H9 (cell line): ENCODE data around the gene SMIM28. TPM values are rescaled to one million over a fixed set of nuclear protein-coding genes. Genes with fewer than 3 reads are reported as not detected.

Experiments
- DNase-seq: peaks from one replicate; pipeline ENCODE4 v3.0.0-alpha.2; 2017
- H2AFZ ChIP-seq: one replicate; pipeline ENCODE4 v1.6.1; 2013; ENCODE audit warnings: mild to moderate bottlenecking, low read length, control low read depth, moderate library complexity
- H2AK5ac ChIP-seq: 2 replicates; pipeline ENCODE4 v1.6.1; 2013; ENCODE audit warnings: low read length, control low read depth, mixed read lengths; ENCODE audit not compliant: insufficient read length
- H2BK120ac ChIP-seq: one replicate; pipeline ENCODE4 v1.6.1; 2013; ENCODE audit warnings: low read depth, mild to moderate bottlenecking, low read length, control low read depth, inconsistent platforms; ENCODE audit not compliant: poor library complexity, severe bottlenecking
- H2BK12ac ChIP-seq: 2 replicates; pipeline ENCODE4 v1.6.1; 2013; ENCODE audit warnings: low read length, control low read depth, mixed read lengths, low read depth; ENCODE audit not compliant: insufficient read length
- H2BK15ac ChIP-seq: 2 replicates; pipeline ENCODE4 v1.6.1; 2013; ENCODE audit warnings: low read depth, low read length, control low read depth
- H2BK20ac ChIP-seq: one replicate; pipeline ENCODE4 v1.6.1; 2013; ENCODE audit warnings: low read depth, mild to moderate bottlenecking, low read length, control low read depth, inconsistent platforms; ENCODE audit not compliant: poor library complexity, severe bottlenecking
- H2BK5ac ChIP-seq: 2 replicates; pipeline ENCODE4 v1.6.1; 2013; ENCODE audit warnings: low read length, control low read depth, mixed read lengths; ENCODE audit not compliant: insufficient read length
- H3K14ac ChIP-seq: 2 replicates; pipeline ENCODE4 v1.6.1; 2013; ENCODE audit warnings: low read length, control low read depth; ENCODE audit not compliant: insufficient read depth
- H3K18ac ChIP-seq: 2 replicates; pipeline ENCODE4 v1.6.1; 2013; ENCODE audit warnings: low read depth, mild to moderate bottlenecking, mixed read lengths, low read length, control low read depth; ENCODE audit not compliant: insufficient read length
- H3K23ac ChIP-seq: 2 replicates; pipeline ENCODE4 v1.6.1; 2013; ENCODE audit warnings: low read length, control low read depth, mixed read lengths, low read depth; ENCODE audit not compliant: insufficient read length
- H3K23me2 ChIP-seq: 2 replicates; pipeline ENCODE4 v1.6.1; 2013; ENCODE audit warnings: low read depth, mild to moderate bottlenecking, mixed read lengths, low read length, control low read depth; ENCODE audit not compliant: insufficient read length, poor library complexity, severe bottlenecking
- H3K27ac ChIP-seq: 2 replicates; pipeline ENCODE4 v1.5.1; 2013; ENCODE audit warnings: low read length, control low read depth, mixed read lengths, low read depth; ENCODE audit not compliant: insufficient read length
- H3K27me3 ChIP-seq: 2 replicates; pipeline ENCODE4 v1.6.1; 2013; ENCODE audit warnings: low read length, control low read depth, inconsistent platforms; ENCODE audit not compliant: insufficient read depth
- H3K4ac ChIP-seq: 2 replicates; pipeline ENCODE4 v1.6.1; 2013; ENCODE audit warnings: low read depth, mild to moderate bottlenecking, control low read depth, inconsistent platforms, low read length, moderate library complexity
- H3K4me1 ChIP-seq: 2 replicates; pipeline ENCODE4 v1.6.1; 2013; ENCODE audit warnings: low read length, control low read depth, inconsistent platforms; ENCODE audit not compliant: insufficient read depth
- H3K4me2 ChIP-seq: 2 replicates; pipeline ENCODE4 v1.6.1; 2013; ENCODE audit warnings: low read length, control low read depth, mixed read lengths; ENCODE audit not compliant: insufficient read length, insufficient read depth
- H3K56ac ChIP-seq: 2 replicates; pipeline ENCODE4 v1.6.1; 2013; ENCODE audit warnings: low read depth, mild to moderate bottlenecking, mixed read lengths, low read length, control low read depth; ENCODE audit not compliant: insufficient read length
- H3K79me1 ChIP-seq: 2 replicates; pipeline ENCODE4 v1.6.1; 2013; ENCODE audit warnings: low read depth, mild to moderate bottlenecking, moderate library complexity, low read length, control low read depth, inconsistent platforms; ENCODE audit not compliant: insufficient read depth, poor library complexity, severe bottlenecking
- H3K79me2 ChIP-seq: 2 replicates; pipeline ENCODE4 v1.6.1; 2013; ENCODE audit warnings: low read length, control low read depth, inconsistent platforms; ENCODE audit not compliant: insufficient read depth
- H3K9ac ChIP-seq: 2 replicates; pipeline ENCODE4 v1.6.1; 2013; ENCODE audit warnings: low read length, control low read depth, mixed read lengths; ENCODE audit not compliant: insufficient read length; ENCODE audit errors: extremely low read depth
- H3K9me3 ChIP-seq: one replicate; pipeline ENCODE4 v1.6.1; 2013; ENCODE audit warnings: low read depth, low read length, inconsistent platforms; ENCODE audit not compliant: control insufficient read depth
- H3T11ph ChIP-seq: one replicate; pipeline ENCODE4 v1.6.1; 2013; ENCODE audit warnings: mild to moderate bottlenecking, low read length, control low read depth, inconsistent platforms
- H4K20me1 ChIP-seq: one replicate; pipeline ENCODE4 v1.6.1; 2013; ENCODE audit not compliant: control insufficient read depth, insufficient read length, insufficient read depth
- H4K5ac ChIP-seq: 2 replicates; pipeline ENCODE4 v1.6.1; 2013; ENCODE audit warnings: low read depth, mild to moderate bottlenecking, mixed read lengths, low read length, control low read depth; ENCODE audit not compliant: insufficient read length
- H4K8ac ChIP-seq: replicated peaks from 2 replicates; pipeline ENCODE4 v1.6.1; 2013; ENCODE audit warnings: low read length, control low read depth, mixed read lengths, low read depth; ENCODE audit not compliant: insufficient read length
- H4K91ac ChIP-seq: 2 replicates; pipeline ENCODE4 v1.6.1; 2013; ENCODE audit warnings: low read depth, mild to moderate bottlenecking, moderate library complexity, mixed read lengths, low read length, control low read depth; ENCODE audit not compliant: insufficient read length
- H3K27ac Mint-ChIP-seq, 3 experiments: 2 replicates in 2 of 3; 3 replicates in 1 of 3; pipeline ENCODE4 v1.8.0; 2020 to 2021; ENCODE audit warnings: mixed read lengths in 3 of 3, mild to moderate bottlenecking in 1 of 3, moderate library complexity in 1 of 3
- H3K27me3 Mint-ChIP-seq: 2 replicates; pipeline ENCODE4 v1.8.0; 2021; ENCODE audit warnings: low read depth, mild to moderate bottlenecking, moderate library complexity, mixed read lengths
- H3K36me3 Mint-ChIP-seq, 3 experiments: 2 replicates in 2 of 3; 3 replicates in 1 of 3; pipeline ENCODE4 v1.8.0; 2020 to 2021; ENCODE audit warnings: low read depth in 3 of 3, mixed read lengths in 3 of 3; ENCODE audit not compliant: insufficient read depth in 1 of 3
- H3K4me1 Mint-ChIP-seq, 2 experiments: 2 replicates each; pipeline ENCODE4 v1.8.0; 2020; ENCODE audit warnings: mixed read lengths in 2 of 2
- H3K4me3 Mint-ChIP-seq, 2 experiments: 2 replicates in 1 of 2; 3 replicates in 1 of 2; pipeline ENCODE4 v1.8.0; 2020 to 2021; ENCODE audit warnings: mild to moderate bottlenecking in 2 of 2, mixed read lengths in 2 of 2, moderate library complexity in 1 of 2
- H3K9me3 Mint-ChIP-seq, 2 experiments: 2 replicates in 1 of 2; 3 replicates in 1 of 2; pipeline ENCODE4 v1.8.0; 2020; ENCODE audit warnings: mild to moderate bottlenecking in 2 of 2, mixed read lengths in 2 of 2, moderate library complexity in 1 of 2
- WGBS: extraction: QIAGEN DNeasy Blood & Tissue Kit; methylation state at CpG from one replicate; pipeline ENCODE4 v1.1.7; 2013; ENCODE audit warnings: missing lambda C conversion rate, low lambda C conversion rate, mixed read lengths; ENCODE audit not compliant: insufficient read length; ENCODE audit errors: extremely low coverage; 5-methylcytosine and 5-hydroxymethylcytosine counted together
- total RNA-seq: library from RNA; stranded (reverse); gene quantifications from 2 replicates; pipeline ENCODE4 v1.2.1, GENCODE V29; 2021
- TF ChIP-seq, protein P1 (sequence below): fragments of 200-600 bp; sonication (generic); conservative IDR thresholded peaks from 3 replicates; pipeline ENCODE4 v1.8.0; 2021; ENCODE audit warnings: antibody characterized with exemption, mild to moderate bottlenecking

SMIM28 gene
- total RNA-seq, 1 experiment from 2014 or later = not detected

DNA sequence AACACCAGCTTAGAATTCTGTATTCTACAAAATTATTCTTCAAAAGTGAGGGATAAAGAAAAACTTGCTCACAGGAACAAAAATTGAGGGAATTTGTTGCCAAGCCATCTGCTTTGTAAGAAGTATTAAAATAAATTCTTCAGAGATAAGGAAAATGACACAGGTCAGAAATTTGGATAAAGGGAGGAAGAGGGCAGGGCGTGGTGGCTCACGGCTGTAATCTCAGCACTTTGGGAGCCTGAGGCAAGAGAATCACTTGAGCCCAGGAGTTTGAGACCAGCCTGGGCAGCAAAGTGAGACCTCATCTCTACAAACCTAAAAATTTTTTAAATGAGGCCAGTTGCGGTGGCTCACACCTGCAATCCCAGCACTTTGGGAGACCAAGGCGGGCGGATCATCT is 11.8 kb downstream of the SMIM28 start:
- H3K27me3 ChIP-seq = no peaks in the 10 kb centered on the region
- no CpG with 5 or more reads among the region's 5 CpGs for WGBS
- H3K27ac Mint-ChIP-seq = no peak overlapping the region
- no peak overlapping the region for H3K27ac ChIP-seq
- no peaks in the 10 kb centered on the region for H3K9me3 ChIP-seq
- H3K4me1 Mint-ChIP-seq = peaks cover 17 to 22% of the 10 kb centered on the region in 2 experiments
- no peak overlapping the region for H3K4ac ChIP-seq
- H3K9me3 Mint-ChIP-seq = no peaks in the 10 kb centered on the region
- H3K79me1 ChIP-seq = no peaks in the 10 kb centered on the region
- H3K4me3 Mint-ChIP-seq = no peak overlapping the region
- H3K14ac ChIP-seq = no peak overlapping the region
- no peak overlapping the region for H3K23ac ChIP-seq
- TF ChIP-seq, protein P1, sequence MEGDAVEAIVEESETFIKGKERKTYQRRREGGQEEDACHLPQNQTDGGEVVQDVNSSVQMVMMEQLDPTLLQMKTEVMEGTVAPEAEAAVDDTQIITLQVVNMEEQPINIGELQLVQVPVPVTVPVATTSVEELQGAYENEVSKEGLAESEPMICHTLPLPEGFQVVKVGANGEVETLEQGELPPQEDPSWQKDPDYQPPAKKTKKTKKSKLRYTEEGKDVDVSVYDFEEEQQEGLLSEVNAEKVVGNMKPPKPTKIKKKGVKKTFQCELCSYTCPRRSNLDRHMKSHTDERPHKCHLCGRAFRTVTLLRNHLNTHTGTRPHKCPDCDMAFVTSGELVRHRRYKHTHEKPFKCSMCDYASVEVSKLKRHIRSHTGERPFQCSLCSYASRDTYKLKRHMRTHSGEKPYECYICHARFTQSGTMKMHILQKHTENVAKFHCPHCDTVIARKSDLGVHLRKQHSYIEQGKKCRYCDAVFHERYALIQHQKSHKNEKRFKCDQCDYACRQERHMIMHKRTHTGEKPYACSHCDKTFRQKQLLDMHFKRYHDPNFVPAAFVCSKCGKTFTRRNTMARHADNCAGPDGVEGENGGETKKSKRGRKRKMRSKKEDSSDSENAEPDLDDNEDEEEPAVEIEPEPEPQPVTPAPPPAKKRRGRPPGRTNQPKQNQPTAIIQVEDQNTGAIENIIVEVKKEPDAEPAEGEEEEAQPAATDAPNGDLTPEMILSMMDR = no peak
- no peak overlapping the region for H3T11ph ChIP-seq
- no peak overlapping the region for H4K8ac ChIP-seq
- no peaks in the 10 kb centered on the region for H4K20me1 ChIP-seq
- H2BK20ac ChIP-seq = no peak overlapping the region
- no peak overlapping the region for H3K18ac ChIP-seq
- no peaks in the 10 kb centered on the region for H3K27me3 Mint-ChIP-seq
- H3K4me1 ChIP-seq = no peaks in the 10 kb centered on the region; the same call in 1 of the 2 replicates
- no peak overlapping the region for H3K4me2 ChIP-seq
- H3K79me2 ChIP-seq = no peaks in the 10 kb centered on the region
- no peak overlapping the region for H2BK12ac ChIP-seq
- no peak overlapping the region for H2AK5ac ChIP-seq
- H2BK15ac ChIP-seq = no peak overlapping the region
- H3K36me3 Mint-ChIP-seq = no peaks in the 10 kb centered on the region
- H2BK5ac ChIP-seq = no peak overlapping the region
- no peak overlapping the region for H3K9ac ChIP-seq
- no peak for DNase-seq
- H4K5ac ChIP-seq = no peak overlapping the region
- H2BK120ac ChIP-seq = no peak overlapping the region
- H2AFZ ChIP-seq = no peak overlapping the region
- H3K23me2 ChIP-seq = no peaks in the 10 kb centered on the region
- H4K91ac ChIP-seq = no peak overlapping the region
- no peak overlapping the region for H3K56ac ChIP-seq
